NCI-H128 (cell line): ENCODE measurements around the gene CLN3.
"Not testable (repeated sequence)": the region's sequence is repeated elsewhere in the genome, so short reads cannot be mapped to it uniquely, and the experiment has no call there.

Experiments used
- DNase-seq: peaks from one replicate; lab custom pipeline; 2025; ENCODE audit not compliant: unreplicated experiment; lab: John Stamatoyannopoulos, UW

Gene CLN3

GRCh38 chr16:28495098-28495793 is 3.4 kb upstream of the CLN3 start:
- no peak for DNase-seq

GRCh38 chr16:28494121-28494851 is 2.4 kb upstream of the CLN3 start, which contains the start of gene APOBR:
Gene APOBR, plus strand, starts transcription at chr16:28494643. Its CDS starts 39 bp downstream, at chr16:28494682.
- no peak for DNase-seq

- no peak for DNase-seq
These were observed 637 bp upstream of the CLN3 start for GRCh38 chr16:28492511-28492910.

- no peak for DNase-seq
These were observed 474 bp downstream of the CLN3 start for GRCh38 chr16:28491230-28491969.

GRCh38 chr16:28486266-28486665 is 5.6 kb downstream of the CLN3 start:
- DNase-seq, result no peak

GRCh38 chr16:28483361-28483760 is 8.5 kb downstream of the CLN3 start:
- not testable (repeated sequence) for DNase-seq

GRCh38 chr16:28482026-28482425 is 9.8 kb downstream of the CLN3 start:
- DNase-seq, result no peak

GRCh38 chr16:28478506-28479180 is 13.2 kb downstream of the CLN3 start:
- DNase-seq, result no peak

- DNase-seq, result no peak
These were observed 14.5 kb downstream of the CLN3 start for GRCh38 chr16:28477311-28477920.

GRCh38 chr16:28475221-28475620 is 16.7 kb downstream of the CLN3 start:
- DNase-seq, result no peak

- no peak for DNase-seq
These were observed 18.1 kb downstream of the CLN3 start for GRCh38 chr16:28473714-28474265.

GRCh38 chr16:28447081-28447480 is 44.8 kb downstream of the CLN3 start:
- DNase-seq, result not testable (repeated sequence)

- DNase-seq, result not testable (repeated sequence)
These were observed 45.5 kb downstream of the CLN3 start for GRCh38 chr16:28446388-28446787.

GRCh38 chr16:28443943-28444342 is 47.9 kb downstream of the CLN3 start:
- not testable (repeated sequence) for DNase-seq

- not testable (repeated sequence) for DNase-seq
These were observed 53.0 kb downstream of the CLN3 start for GRCh38 chr16:28438899-28439298.

- DNase-seq, result not testable (repeated sequence)
These were observed 56.5 kb downstream of the CLN3 start for GRCh38 chr16:28435340-28435739.
